PFSK-1 (cell line): ENCODE data around the gene MAGI2.

ENCODE experiments used
- POLR2AphosphoS5 ChIP-seq: IDR thresholded peaks from 2 replicates; pipeline ENCODE4 v1.6.1; 2012; ENCODE audit warnings: low read depth, mild to moderate bottlenecking, control low read depth, low read length, moderate library complexity
- SIN3A ChIP-seq: IDR thresholded peaks from 2 replicates; pipeline ENCODE4 v1.6.1; 2012; ENCODE audit warnings: mild to moderate bottlenecking, low read length, moderate library complexity, borderline replicate concordance; ENCODE audit not compliant: insufficient read depth
- TAF1 ChIP-seq: IDR thresholded peaks from 2 replicates; pipeline ENCODE4 v1.6.1; 2012; ENCODE audit warnings: low read length, control low read depth, borderline replicate concordance; ENCODE audit not compliant: insufficient read depth
- TF ChIP-seq, protein P1 (sequence below), 2 experiments: IDR thresholded peaks; 2 replicates each; pipeline versions ENCODE4 v1.6.1 to v1.8.0; 2011 to 2012; ENCODE audit warnings: low read depth in 2 of 2, low read length in 2 of 2, control low read depth in 1 of 2, inconsistent platforms in 1 of 2, mild to moderate bottlenecking in 1 of 2, moderate library complexity in 1 of 2; ENCODE audit not compliant: insufficient read depth in 1 of 2

DNA sequence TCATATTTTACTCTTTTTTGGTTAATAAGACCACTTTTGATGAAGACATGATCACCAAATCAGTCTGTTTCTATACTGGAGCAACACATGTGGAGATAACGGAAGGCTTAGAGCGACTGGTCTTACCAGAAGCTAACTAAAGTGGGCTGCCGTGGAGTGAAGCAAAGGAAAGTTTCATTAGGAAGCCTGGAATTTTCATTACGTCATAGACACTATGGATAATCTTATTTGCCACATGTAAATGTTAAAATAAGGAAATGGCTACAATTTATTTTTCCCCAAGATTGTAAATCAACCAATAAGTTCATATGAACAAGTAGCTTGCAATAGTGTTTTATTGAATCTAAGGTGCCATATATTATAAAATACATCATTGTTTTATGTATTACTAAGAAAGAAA is 1469.5 kb downstream of the MAGI2 start:
- TF ChIP-seq TAF1, result no peak
- no peak for TF ChIP-seq POLR2AphosphoS5
- TF ChIP-seq SIN3A, result no peak
- TF ChIP-seq, protein P1, sequence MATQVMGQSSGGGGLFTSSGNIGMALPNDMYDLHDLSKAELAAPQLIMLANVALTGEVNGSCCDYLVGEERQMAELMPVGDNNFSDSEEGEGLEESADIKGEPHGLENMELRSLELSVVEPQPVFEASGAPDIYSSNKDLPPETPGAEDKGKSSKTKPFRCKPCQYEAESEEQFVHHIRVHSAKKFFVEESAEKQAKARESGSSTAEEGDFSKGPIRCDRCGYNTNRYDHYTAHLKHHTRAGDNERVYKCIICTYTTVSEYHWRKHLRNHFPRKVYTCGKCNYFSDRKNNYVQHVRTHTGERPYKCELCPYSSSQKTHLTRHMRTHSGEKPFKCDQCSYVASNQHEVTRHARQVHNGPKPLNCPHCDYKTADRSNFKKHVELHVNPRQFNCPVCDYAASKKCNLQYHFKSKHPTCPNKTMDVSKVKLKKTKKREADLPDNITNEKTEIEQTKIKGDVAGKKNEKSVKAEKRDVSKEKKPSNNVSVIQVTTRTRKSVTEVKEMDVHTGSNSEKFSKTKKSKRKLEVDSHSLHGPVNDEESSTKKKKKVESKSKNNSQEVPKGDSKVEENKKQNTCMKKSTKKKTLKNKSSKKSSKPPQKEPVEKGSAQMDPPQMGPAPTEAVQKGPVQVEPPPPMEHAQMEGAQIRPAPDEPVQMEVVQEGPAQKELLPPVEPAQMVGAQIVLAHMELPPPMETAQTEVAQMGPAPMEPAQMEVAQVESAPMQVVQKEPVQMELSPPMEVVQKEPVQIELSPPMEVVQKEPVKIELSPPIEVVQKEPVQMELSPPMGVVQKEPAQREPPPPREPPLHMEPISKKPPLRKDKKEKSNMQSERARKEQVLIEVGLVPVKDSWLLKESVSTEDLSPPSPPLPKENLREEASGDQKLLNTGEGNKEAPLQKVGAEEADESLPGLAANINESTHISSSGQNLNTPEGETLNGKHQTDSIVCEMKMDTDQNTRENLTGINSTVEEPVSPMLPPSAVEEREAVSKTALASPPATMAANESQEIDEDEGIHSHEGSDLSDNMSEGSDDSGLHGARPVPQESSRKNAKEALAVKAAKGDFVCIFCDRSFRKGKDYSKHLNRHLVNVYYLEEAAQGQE (IDR thresholded peaks at IDR 0.05; ENCODE audit: insufficient read depth in 1 of 2, low read depth in 2 of 2, low read length in 2 of 2), result no peak
